Ovary (tissue), 9 donors: ENCODE data around the gene RCL1. TPM values are rescaled to one million over a fixed set of nuclear protein-coding genes. Genes with fewer than 3 reads are reported as not detected.

Experiments used
- DNase-seq, 5 donors: peaks; one replicate each; pipeline ENCODE4 v3.0.0-alpha.2; 2019 to 2020
- H3K27ac ChIP-seq, 2 donors: fragments of 200-600 bp; one replicate each; pipeline versions ENCODE4 v1.5.1 to v1.8.0; 2019 to 2022
- H3K27me3 ChIP-seq: fragments of 200-600 bp; one replicate; pipeline ENCODE4 v1.8.0; 2022
- H3K36me3 ChIP-seq: fragments of 200-600 bp; sonication (generic); one replicate; pipeline ENCODE4 v1.5.1; 2019
- H3K4me1 ChIP-seq: one replicate; pipeline ENCODE4 v1.8.1; 2013; ENCODE audit warnings: mild to moderate bottlenecking, moderate library complexity; ENCODE audit not compliant: insufficient read depth
- H3K4me3 ChIP-seq: fragments of 200-600 bp; sonication (generic); one replicate; pipeline ENCODE4 v1.5.1; 2017
- H3K9me3 ChIP-seq, 2 donors: fragments of 200-600 bp in 1 of 2; sonication (generic) in 1 of 2; one replicate each; pipeline versions ENCODE4 v1.5.1 to v1.8.1; 2013 to 2019; ENCODE audit warnings: mild to moderate bottlenecking in 1 of 2, moderate library complexity in 1 of 2
- EP300 ChIP-seq: sonication (generic); formaldehyde crosslinking; IDR thresholded peaks from one replicate; pipeline ENCODE4 v1.6.1; 2017; ENCODE audit warnings: antibody characterized with exemption
- POLR2A ChIP-seq: fragments of 450-650 bp; IDR thresholded peaks from one replicate; pipeline ENCODE4 v1.6.1; 2017; ENCODE audit warnings: antibody characterized with exemption, mild to moderate bottlenecking, moderate library complexity
- WGBS, 3 donors: extraction: QIAGEN DNeasy Blood & Tissue Kit in 1 of 3; methylation state at CpG; one replicate each; pipeline versions ENCODE4 v1.1.5 to v1.1.7; 2013 to 2017; 5-methylcytosine and 5-hydroxymethylcytosine counted together
- intact Hi-C, 4 donors: fragments of 100-400 bp; cut with DNase I; formaldehyde crosslinking; loops; one replicate each; pipeline versions ENCODE4 v1.11.0 to v1.15.1; 2022 to 2023
- polyA plus RNA-seq, 2 donors: library from polyadenylated mRNA; stranded (reverse); fragments of 200-250 nt in 1 of 2; fragments of 350-450 nt in 1 of 2; fragmentation: Illumina TruSeq in 1 of 2; extraction: RNeasy Lipid Tissue Mini Kit (QIAGEN cat#74804) in 1 of 2; gene quantifications; one replicate each; pipeline ENCODE4 v1.2.3, GENCODE V29; 2013 to 2014
- total RNA-seq, 7 donors: library from RNA; depleted of rRNA in 2 of 7; stranded (reverse); fragments of >200 nt in 2 of 7; fragmentation: NEBNext Ultra II Directional in 3 of 7; extraction: Animal tissue kit (Norgen Biotek cat#: 25700) in 3 of 7; gene quantifications; one replicate each; pipeline versions ENCODE4 v1.1.0 to v1.2.4, GENCODE V29; 2016 to 2023
- TF ChIP-seq, protein P1 (sequence below), 3 donors: fragments of 450-650 bp in 2 of 3; fragments of 200-600 bp in 1 of 3; IDR thresholded peaks; one replicate each; pipeline versions ENCODE4 v1.5.1 to v1.8.0; 2016 to 2022; ENCODE audit warnings: antibody characterized with exemption in 3 of 3, mild to moderate bottlenecking in 1 of 3
- donor health status: DM: no; HTN: no; CAD: no; lungs with moderate emphysema.
- donor health status: DM: no; HTN: no; CAD: no.
- donor health status: Bipolar disorder and iron deficiency.
- donor health status: DM: yes; HTN: yes; CAD: no.
- donor health status: DM: no; HTN: no; CAD: no.
- donor health status: DM: yes; HTN: yes; CAD: no.

RCL1 gene
- total and polyA plus RNA-seq, 9 donors = 19.9 to 68.6 (median 30.0) TPM

DNA sequence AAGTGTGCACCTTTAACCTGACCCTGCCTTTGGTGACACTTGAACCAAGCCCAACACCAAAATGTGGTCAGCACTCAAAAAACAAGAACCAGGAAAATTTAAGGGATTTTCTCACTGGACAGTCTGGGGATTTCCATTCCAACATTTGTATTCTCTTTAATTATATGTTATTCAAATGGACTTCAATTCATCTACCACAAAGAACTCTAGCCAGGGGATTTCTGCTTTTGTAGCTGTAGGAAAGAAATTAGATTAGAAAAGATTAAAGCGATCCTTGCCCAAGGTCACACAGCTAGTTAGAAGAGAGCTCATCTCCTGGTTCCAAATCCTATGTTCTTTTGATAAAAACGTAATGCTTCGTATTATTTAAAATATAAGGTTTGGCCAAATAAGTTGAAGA is 97.5 kb downstream of the RCL1 start:
- intact Hi-C loops = no loop called here
- 5 to 20% (median 11%) methylated on average over 3 of the region's 3 CpGs for WGBS, 3 donors
- TF ChIP-seq, protein P1, sequence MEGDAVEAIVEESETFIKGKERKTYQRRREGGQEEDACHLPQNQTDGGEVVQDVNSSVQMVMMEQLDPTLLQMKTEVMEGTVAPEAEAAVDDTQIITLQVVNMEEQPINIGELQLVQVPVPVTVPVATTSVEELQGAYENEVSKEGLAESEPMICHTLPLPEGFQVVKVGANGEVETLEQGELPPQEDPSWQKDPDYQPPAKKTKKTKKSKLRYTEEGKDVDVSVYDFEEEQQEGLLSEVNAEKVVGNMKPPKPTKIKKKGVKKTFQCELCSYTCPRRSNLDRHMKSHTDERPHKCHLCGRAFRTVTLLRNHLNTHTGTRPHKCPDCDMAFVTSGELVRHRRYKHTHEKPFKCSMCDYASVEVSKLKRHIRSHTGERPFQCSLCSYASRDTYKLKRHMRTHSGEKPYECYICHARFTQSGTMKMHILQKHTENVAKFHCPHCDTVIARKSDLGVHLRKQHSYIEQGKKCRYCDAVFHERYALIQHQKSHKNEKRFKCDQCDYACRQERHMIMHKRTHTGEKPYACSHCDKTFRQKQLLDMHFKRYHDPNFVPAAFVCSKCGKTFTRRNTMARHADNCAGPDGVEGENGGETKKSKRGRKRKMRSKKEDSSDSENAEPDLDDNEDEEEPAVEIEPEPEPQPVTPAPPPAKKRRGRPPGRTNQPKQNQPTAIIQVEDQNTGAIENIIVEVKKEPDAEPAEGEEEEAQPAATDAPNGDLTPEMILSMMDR (IDR thresholded peaks at IDR 0.05) = no peak
- no peak for TF ChIP-seq POLR2A
- no peak for TF ChIP-seq EP300
- H3K27ac ChIP-seq = no peak overlapping the region
- H3K4me1 ChIP-seq = no peaks in the 10 kb centered on the region
- H3K9me3 ChIP-seq = no peaks in the 10 kb centered on the region
- H3K36me3 ChIP-seq = no peaks in the 10 kb centered on the region
- no peak for DNase-seq
- H3K27me3 ChIP-seq = no peaks in the 10 kb centered on the region
- no peak overlapping the region for H3K4me3 ChIP-seq

DNA sequence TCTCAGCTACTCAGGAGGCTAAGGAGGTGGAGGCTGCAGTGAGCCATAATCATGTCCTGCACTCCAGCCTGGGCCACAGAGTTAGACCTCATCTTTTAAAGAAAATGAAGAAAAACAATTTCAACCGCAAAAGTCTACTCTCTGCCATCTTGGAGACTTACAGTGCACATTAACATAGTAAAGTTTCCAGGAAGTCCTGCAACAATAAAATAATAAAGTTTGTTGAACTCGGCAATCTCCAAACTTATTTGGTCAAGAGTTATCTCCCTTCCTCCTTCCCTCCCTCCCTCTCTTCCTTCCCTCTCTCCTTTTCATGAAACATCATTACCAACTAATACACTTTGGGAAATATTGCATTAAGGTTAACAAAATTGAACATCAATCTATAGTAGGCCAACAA is 98.2 kb downstream of the RCL1 start:
- Histone ChIP-seq H3K4me3 (no peak overlapping the region), H3K36me3 (no peaks in the 10 kb centered on the region), H3K27me3 (no peaks in the 10 kb centered on the region), H3K4me1 (no peaks in the 10 kb centered on the region), H3K9me3 (no peaks in the 10 kb centered on the region), H3K27ac (no peak overlapping the region)
- intact Hi-C loops = no loop called here
- no peak for TF ChIP-seq EP300
- TF ChIP-seq, protein P1 (IDR thresholded peaks at IDR 0.05) = no peak
- no peak for TF ChIP-seq POLR2A
- no peak for DNase-seq
- WGBS, 3 donors = 34 to 35% (median 35%) methylated on average over 2 of the region's 2 CpGs

DNA sequence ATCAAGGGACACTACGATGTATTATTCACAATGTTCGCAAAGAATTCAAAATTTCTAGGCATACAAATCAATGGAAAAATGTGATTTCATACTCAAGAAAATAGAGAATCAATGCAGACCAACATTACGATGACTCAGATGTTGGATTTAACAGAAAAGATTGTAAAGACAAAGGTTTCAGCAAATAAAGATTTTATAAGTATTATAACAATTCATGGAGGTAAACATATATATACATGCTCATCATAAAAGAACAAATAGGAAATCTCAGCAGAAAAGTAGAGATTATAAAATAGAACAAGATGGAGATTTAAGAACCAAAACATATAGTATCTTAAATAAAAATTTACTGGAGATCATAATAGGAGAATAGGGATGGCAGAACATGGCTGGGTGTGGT is 98.9 kb downstream of the RCL1 start:
- DNase-seq = no peak
- 97 to 99% (median 99%) methylated on average over 3 of the region's 3 CpGs for WGBS, 3 donors
- H3K9me3 ChIP-seq = no peaks in the 10 kb centered on the region
- H3K36me3 ChIP-seq = no peaks in the 10 kb centered on the region
- H3K4me1 ChIP-seq = no peaks in the 10 kb centered on the region
- no peak overlapping the region for H3K4me3 ChIP-seq
- intact Hi-C loops = no loop called here
- TF ChIP-seq POLR2A = no peak
- no peak for TF ChIP-seq EP300
- TF ChIP-seq, protein P1 (IDR thresholded peaks at IDR 0.05) = no peak
- H3K27me3 ChIP-seq = no peaks in the 10 kb centered on the region
- H3K27ac ChIP-seq = no peak overlapping the region

DNA sequence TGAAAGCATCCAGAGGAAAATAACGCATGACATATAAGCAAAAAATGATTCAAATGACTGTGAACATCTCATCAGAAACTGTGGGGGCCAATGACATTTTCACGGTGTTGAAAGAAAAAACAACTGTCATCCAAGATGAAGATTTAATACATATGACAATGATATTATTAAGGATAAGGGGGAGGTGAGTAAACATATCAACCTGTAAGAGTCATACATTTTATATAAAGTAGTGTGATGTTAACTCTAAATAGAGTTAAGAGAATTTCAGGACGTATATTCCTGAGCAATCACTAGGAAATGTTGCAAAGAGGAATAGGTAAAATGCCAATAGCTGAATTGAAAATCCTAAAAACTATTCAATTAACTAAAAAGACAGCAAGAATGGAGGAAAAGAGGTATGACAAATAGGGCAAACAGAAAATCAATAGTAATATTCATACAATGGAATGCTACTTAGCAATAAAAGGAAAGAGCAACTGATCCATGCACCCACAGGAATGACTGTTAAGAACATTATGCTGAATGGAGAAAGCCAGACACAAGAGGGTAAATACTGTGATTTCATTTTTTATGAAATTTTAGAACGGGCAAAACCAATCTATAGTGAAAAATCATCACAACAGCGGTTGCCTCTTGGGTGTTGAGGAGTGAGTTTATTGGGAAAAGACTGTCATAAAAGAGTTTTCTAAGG is 99.9 kb downstream of the RCL1 start:
- Histone ChIP-seq H3K36me3 (no peaks in the 10 kb centered on the region), H3K27me3 (no peaks in the 10 kb centered on the region), H3K27ac (no peak overlapping the region), H3K4me1 (no peaks in the 10 kb centered on the region), H3K4me3 (no peak overlapping the region), H3K9me3 (no peaks in the 10 kb centered on the region)
- TF ChIP-seq, protein P1 (IDR thresholded peaks at IDR 0.05) = no peak
- TF ChIP-seq EP300 (no peak), POLR2A (no peak)
- no peak for DNase-seq
- 96 to 98% (median 96%) methylated on average over 5 of the region's 5 CpGs for WGBS, 3 donors
- intact Hi-C loops = no loop called here
